NB4 (cell line): ENCODE data around the gene HTRA1.

ENCODE experiments used
- DNase-seq: peaks from one replicate; pipeline ENCODE4 v3.0.0; 2010; ENCODE audit warnings: low read depth
- H3K4me3 ChIP-seq: one replicate; pipeline ENCODE4 v1.5.1; 2011; ENCODE audit warnings: mild to moderate bottlenecking, low read depth, low read length, moderate library complexity
- CTCF ChIP-seq: IDR thresholded peaks from one replicate; pipeline ENCODE4 v1.5.1; 2012; ENCODE audit warnings: low read depth, low read length
- MYC ChIP-seq: IDR thresholded peaks from 2 replicates; pipeline ENCODE4 v1.6.1; 2011; ENCODE audit warnings: low read depth, low read length
- POLR2A ChIP-seq: IDR thresholded peaks from 2 replicates; pipeline ENCODE4 v1.6.1; 2011; ENCODE audit warnings: mild to moderate bottlenecking; ENCODE audit not compliant: insufficient read length; ENCODE audit errors: extremely low read depth
- TF ChIP-seq, protein P1 (sequence below): IDR thresholded peaks from 2 replicates; pipeline ENCODE4 v1.6.1; 2011; ENCODE audit warnings: low read depth, low read length

HTRA1 gene

DNA sequence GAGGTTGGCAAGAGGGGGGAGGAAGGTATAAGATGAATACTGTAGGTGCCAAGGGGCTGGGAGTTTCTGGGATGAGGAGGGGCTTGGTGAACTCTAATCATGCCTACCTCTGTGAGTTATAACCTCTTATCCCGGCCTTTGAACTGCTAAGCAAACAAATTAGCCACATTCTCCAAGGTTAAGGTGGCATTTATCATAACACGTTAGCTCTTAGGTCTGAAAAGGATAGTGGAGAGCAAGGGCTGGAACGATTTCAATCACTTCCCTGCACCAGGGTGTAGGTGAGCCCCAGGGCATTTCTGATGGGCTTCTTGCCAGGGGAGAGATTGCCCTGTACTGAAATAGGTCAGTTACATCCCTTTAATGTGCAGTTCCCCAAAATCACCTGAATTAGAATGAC lies 70.6 kb downstream of the HTRA1 start:
- TF ChIP-seq POLR2A (no peak), MYC (no peak), CTCF (no peak)
- TF ChIP-seq, protein P1, sequence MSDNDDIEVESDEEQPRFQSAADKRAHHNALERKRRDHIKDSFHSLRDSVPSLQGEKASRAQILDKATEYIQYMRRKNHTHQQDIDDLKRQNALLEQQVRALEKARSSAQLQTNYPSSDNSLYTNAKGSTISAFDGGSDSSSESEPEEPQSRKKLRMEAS, result no peak
- DNase-seq, result no peak
- H3K4me3 ChIP-seq, result no peak overlapping the region

GRCh38 chr10:122532601-122533296 lies 71.4 kb downstream of the HTRA1 start:
- TF ChIP-seq, protein P1, result no peak
- TF ChIP-seq MYC (no peak), POLR2A (no peak), CTCF (no peak)
- no peak for DNase-seq
- H3K4me3 ChIP-seq, result no peak overlapping the region

DNA sequence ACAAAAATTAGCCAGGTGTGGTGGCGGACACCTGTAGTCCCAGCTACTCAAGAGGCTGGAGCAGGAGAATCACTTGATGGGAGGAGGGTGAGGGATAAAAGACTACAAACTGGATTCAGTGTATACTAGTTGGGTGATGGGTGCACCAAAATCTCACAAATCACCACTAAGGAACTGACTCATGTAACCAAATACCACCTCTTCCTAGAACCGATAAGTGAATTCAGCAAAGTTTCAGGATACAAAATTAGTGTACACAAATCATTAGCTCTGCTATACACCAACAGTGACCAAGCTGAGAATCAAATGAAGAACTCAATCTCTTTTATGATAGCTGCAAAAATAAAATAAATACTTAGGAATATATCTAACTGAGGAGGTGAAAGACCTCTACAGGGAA lies 76.2 kb downstream of the HTRA1 start:
- H3K4me3 ChIP-seq, result no peak overlapping the region
- no peak for TF ChIP-seq POLR2A
- TF ChIP-seq, protein P1, result no peak
- TF ChIP-seq CTCF, result no peak
- TF ChIP-seq MYC, result no peak
- no peak for DNase-seq

GRCh38 chr10:122541541-122542002 lies 80.2 kb downstream of the HTRA1 start:
- no peak for TF ChIP-seq CTCF
- no peak for TF ChIP-seq POLR2A
- TF ChIP-seq MYC, result no peak; the same call in 1 of the 2 replicates
- TF ChIP-seq, protein P1, result no peak; the same call in 1 of the 2 replicates
- H3K4me3 ChIP-seq, result no peak overlapping the region
- peak; percentile 86 for DNase-seq

DNA sequence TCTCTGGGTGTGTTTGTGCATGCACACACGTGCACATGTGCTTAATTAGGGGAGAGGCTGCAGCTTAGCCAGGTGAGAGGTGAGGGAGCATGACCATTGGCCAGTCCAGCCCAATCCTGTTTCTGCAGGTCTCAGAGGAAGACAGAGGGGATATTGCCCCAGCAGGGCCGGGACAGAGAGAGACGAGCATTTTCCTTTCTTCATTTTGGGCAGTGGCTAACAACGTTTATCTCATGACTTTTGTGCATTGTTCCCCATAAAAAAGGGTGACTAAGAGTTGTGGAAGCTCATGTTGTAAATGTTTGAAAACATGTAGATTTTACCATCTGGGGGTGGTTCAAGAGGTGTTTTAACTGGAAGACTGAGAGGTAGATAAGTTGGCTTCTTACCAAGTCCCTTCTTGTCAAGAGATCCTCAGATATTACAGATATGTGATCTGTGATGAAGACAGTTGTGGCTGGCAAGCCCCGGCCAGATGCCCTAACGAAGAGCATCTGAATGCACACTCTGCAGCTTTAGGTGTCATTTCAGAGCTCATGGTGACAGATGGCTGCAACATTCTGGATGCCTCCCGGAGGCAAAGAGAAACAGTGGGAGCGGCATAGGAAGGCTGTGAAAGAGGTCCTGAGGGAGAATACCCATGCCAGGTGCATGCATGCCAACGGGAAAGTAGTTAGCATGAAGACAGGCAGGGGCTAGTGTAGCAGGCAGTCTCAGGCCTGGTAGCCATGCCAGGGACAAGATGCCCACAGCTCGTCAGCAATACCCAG lies 82.5 kb downstream of the HTRA1 start:
- no peak overlapping the region for H3K4me3 ChIP-seq
- peak; percentile 60 for DNase-seq
- TF ChIP-seq MYC, result no peak
- no peak for TF ChIP-seq POLR2A
- no peak for TF ChIP-seq CTCF
- TF ChIP-seq, protein P1, result no peak
